GM20000 (cell line): ENCODE data around the gene DHFR2.
"Not testable (repeated sequence)": the region's sequence is repeated elsewhere in the genome, so short reads cannot be mapped to it uniquely, and the experiment has no call there.

ENCODE experiments used
- DNase-seq: peaks from one replicate; pipeline ENCODE4 v3.0.0; 2012; ENCODE audit warnings: low spot score
- CTCF ChIP-seq: IDR thresholded peaks from 2 replicates; pipeline ENCODE4 v1.5.1; 2012; ENCODE audit warnings: mild to moderate bottlenecking, control low read depth; ENCODE audit errors: extremely low read depth, missing control alignments

Gene DHFR2

GRCh38 chr3:94093151-94093550, 30.4 kb upstream of the DHFR2 start:
- no peak for TF ChIP-seq CTCF
- DNase-seq = no peak

DNA sequence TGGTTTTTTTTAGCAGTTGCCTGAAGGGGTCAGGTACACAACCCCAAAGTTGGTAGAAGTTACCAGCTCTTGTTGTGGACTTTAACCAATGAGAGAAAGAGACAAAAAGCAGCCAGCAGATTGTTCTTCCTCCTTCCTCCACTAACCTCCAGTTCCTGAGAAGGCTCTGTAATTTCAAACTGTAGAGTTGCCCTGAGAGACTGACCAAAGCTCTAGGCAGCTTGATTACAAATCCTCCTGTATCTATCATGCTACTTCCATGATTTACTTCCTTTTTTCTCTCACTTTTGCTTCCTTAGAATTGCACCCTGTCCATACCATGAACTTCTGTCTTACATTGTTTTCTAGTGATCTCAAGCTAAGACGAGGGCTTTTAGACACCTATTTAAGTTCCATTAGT, 29.4 kb upstream of the DHFR2 start:
- TF ChIP-seq CTCF = no peak
- DNase-seq = no peak

GRCh38 chr3:94089126-94089525, 26.4 kb upstream of the DHFR2 start:
- no peak for DNase-seq
- TF ChIP-seq CTCF = no peak

GRCh38 chr3:94083261-94083660, 20.5 kb upstream of the DHFR2 start:
- TF ChIP-seq CTCF = no peak
- no peak for DNase-seq

GRCh38 chr3:94082391-94082937, 19.7 kb upstream of the DHFR2 start:
- no peak for TF ChIP-seq CTCF
- no peak for DNase-seq

DNA sequence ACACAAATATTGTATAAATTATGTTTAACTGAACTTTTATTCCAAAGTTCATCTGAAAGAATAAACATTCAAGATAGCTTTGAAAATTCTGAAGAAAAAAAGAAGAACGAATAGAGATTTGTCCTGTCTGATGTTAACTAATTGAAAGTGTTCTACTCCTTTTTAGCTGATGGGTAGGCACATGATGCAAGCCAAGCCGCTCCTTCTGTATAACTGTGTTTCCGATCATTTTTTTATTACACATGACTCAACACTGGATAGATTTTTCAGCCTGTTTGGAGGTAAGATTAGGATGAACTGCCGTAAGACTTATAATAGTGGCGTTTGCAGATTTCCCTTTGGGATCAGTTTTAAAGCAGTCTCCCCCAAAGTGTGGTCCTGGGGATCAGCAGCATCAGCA, 19.2 kb upstream of the DHFR2 start:
- no peak for TF ChIP-seq CTCF
- DNase-seq = no peak

- DNase-seq = not testable (repeated sequence)
Measured at GRCh38 chr3:94080552-94080951, 17.8 kb upstream of the DHFR2 start.

DNA sequence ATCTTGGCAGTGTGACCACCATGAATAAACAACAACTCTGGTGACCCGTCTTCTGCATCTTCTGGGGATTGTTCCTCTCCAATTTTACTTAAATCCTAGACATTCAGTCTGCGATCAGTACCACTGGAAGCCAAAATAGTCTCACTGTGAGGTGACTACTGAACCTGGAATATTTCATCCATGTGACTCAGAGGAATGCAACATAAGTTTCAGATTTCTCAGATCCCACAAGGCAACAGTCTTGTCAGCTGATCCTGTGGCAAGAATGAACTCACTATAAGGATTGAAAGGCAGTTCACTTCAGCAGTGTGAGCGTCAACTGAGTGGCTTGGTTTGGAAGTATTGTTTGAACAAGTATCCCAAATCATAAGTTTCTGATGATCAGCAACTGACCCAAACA, 13.3 kb upstream of the DHFR2 start:
- TF ChIP-seq CTCF = no peak
- no peak for DNase-seq
